ENCODE data around the gene TBX10. TPM values are rescaled to one million over a fixed set of nuclear protein-coding genes. Genes with fewer than 3 reads are reported as not detected.
A peak's percentile ranks its signal among the peaks of the same experiment; 100 is the strongest.
"Not testable (repeated sequence)": the region's sequence is repeated elsewhere in the genome, so short reads cannot be mapped to it uniquely, and the experiment has no call there.

TBX10 gene
- not detected in 2 replicates for total RNA-seq

DNA sequence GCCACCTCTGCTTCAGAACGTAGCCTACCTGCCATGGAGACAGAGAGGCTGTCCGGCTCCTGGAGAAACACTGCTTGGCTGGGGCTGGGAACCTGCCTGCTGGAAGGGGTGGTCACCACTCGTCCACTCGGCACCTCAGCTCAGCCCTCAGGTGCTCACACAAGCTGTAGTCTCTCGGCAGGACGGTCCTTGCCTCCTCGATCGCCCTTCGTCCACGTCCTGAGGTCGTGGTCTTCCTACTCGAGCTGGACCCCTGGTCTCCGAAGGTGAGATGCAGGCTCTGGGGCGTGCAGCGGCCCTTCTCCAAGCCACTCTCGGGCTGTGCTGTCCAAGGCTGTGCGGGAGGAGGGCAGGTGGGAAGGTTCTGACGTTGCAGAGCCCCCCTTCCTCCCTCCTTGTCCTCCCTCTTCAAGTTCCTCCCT lies at the start of gene TBX10:
TBX10 (minus strand) TSS at position 326 of the 422 bp plus-strand sequence; CDS start at position 35, 291 bp downstream.
- DNase-seq (ENCODE audit: low read depth in 2 of 2), result no peak

DNA sequence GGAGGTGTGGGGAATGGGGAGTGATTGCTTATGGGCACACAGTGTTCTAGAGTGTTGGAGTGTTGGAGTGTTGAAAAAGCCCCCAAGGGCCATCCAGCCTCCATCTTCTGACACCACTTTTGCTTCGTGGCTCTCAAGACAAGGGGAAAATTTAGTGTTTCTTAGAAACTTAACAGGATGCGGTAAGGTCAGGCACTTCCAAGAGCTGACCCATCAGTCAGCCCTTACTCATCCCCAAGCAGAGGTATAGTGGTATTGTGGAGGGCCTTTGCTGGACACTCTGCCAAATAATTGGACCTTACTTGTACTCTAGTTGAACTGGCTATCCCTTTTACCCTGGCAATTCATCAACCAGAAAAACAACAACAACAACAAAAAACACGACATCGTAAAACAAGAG lies 49.6 kb upstream of the TBX10 start:
- DNase-seq (ENCODE audit: low read depth in 2 of 2), result no peak

DNA sequence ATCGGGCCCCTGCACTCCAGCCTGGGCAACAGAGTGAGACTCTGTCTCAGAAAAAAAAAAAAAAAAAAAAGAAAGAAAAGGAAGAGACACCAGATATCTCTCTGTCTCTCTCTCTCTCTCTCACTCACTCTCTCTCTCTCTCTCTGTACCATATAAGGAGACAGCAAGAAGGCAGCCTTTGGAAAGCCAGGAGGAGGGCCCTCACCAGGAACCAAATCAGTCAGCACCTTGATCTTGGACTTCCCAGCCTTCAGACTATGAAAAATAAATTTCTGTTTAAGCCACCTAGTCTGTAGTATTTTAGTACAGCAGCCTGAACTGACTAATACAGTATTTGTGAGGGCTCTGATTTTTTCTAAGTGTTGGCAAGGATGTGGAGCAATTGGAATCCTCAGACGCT lies 48.4 kb upstream of the TBX10 start:
- DNase-seq (ENCODE audit: low read depth in 2 of 2), result no peak

DNA sequence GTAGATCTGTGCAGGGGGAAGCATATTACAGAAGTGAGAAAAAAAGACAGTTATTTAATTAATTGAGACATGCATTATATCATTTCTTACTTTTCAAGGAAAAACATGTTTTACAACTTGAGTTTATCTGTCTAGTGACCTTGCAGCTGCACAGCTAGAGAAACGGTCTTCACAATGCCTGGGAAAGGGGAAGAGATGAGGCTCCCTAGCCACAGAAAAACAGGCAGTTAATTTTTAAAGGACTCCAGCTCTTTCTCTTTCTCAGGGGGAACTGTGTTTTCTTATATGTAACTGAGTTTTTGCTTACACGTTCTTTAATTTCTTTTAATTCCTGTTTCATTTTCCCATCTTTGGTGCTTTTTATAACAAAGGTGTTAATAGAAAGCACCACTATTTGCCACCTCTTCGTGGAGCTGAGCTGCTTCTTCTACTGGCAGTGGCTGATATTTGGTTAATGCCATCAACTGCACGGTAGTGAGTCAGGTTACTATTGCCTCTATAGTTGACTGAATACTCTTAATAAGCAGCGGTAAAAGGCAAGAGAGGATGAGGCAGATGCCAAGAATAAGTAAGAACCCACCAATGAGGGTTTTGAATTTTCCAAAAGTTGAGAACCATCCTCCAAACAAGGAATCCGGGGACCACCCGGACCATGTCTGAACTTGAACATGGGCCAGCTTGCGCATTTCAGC lies 46.2 kb upstream of the TBX10 start:
- DNase-seq (ENCODE audit: low read depth in 2 of 2), result not testable (repeated sequence)

DNA sequence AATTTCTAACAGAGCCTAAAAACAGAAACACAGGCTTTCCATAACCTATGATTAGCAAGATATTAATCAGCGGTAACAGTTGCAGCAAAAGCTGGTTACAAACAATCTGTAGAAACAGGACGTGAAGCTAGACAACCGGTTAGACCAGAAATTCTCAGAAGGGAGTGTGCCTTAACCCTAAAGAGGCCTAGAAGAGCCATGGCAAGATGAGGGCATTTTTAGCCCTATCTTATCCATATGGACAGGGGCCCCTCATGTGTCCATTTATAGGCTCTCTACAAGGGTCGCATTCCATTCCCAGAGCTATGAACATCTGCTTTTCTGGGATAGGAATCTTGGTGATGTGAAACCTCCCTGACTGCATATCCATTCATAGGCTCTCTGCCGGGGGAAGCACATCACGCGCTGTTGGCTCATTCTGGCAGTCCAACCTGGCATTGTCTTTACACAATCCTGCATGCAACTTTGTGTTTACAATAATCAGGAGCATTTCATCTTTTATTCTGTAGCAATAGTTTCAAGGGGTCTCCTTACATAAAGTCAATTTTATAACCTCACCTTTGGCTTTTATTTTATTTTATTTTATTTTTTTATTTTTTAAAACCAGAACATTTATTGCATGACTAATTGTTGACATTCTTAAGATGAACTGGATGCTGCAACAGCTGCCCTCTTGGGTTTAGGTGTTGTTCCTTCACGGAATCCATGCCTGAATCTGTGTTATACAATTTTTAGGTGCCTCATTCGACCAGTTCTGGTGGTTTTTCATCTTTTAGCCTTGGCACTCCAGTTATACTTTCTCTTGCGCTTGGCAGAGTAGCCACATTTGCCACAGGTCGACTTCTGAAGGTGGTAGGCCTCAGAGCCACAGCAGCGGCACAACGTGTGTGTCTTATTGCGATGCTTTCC lies 42.8 kb upstream of the TBX10 start:
- DNase-seq (ENCODE audit: low read depth in 2 of 2), result not testable (repeated sequence)

DNA sequence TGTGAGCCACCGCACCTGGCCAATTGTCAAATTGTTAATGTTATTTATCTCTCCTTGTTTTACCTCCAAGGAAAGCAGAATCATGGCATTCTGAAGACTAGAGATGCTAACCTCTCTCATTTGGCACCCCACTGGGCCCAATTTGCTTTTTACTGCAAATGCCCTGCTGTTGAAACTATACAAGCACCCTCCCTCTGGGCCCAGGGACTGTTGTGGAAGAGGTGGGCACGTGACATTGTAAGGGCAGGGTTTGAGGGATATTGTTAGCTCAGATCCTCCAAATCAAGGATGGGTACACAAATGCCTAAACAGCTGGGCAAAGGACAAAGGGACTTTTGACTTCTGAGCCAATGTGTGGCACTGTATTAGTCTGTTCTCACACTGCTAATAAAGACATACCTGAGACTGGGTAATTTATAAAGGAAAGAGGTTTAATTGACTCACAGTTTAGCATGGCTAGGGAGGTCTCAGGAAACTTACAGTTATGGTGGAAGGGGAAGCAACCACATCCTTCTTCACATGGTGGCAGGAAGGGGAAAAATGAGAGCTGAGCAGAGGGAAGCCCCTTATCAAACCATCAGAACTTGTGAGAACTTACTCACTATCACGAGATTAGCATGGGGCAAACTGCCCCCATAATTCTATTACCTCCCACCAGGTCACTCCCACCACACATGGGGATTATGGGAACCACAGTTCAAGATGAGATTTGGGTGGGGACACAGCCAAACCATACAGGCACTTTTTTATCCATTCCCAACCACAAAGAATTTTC lies 41.3 kb upstream of the TBX10 start:
- DNase-seq (ENCODE audit: low read depth in 2 of 2), result no peak

DNA sequence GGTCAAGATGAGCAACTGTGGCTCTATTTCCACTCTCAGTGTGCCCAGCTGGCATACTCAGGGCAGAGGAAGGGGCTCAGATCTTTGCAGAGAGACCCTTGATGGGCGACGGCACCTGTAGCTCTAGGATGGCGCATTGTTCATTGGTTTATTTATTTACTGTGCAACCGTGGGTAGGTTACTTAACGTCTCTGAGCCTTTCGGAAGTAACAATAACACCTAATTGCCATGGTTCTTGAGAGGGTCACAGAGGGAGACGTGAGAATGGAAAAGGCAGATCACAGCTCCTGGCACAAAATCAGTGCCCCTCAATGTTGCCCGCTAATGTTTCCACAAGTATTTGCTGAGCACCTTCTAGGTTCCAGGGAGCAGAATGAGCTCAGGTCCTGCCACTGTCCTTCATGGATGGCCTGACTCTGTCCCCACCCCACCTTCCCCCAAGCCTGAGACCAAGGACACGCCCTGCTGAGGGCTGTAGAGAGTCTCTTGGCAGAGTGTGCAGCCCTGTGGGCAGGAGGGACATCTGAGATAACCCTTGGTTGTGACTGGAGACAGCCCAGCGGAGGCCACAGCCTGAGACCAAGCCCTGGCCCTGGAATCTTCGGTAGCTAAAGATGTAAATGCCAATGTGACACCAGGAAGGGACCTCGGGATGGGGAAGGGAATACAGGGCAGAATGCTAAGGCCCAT lies 35.6 kb upstream of the TBX10 start:
- no peak for DNase-seq (ENCODE audit: low read depth in 2 of 2)

DNA sequence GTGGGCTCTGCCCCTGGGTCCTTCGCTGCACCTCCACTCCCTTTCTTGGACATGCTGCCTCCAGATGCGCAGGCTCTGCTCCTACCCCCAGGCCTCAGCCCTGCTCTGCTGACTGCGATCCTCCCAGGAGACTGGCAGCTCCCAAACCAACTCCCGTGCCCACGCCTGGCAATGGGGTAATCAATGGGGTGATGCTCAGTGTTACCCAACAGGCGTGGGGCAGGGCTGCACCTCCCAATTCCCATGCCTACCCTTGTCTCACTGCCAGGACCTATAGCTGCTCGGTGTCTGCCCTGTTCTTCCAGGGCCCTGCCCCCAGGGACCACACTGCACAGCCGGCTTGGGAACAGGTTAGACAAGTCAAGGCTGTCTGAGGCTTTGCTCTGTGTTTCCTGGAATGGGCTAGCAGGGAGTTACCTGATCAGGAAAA lies 34.9 kb upstream of the TBX10 start, which contains the start of gene ALDH3B2:
ALDH3B2 (minus strand) TSS at position 182 of the 430 bp plus-strand sequence. CDS start 7,688 bp downstream, outside the sequence.
- no peak for DNase-seq (ENCODE audit: low read depth in 2 of 2)

DNA sequence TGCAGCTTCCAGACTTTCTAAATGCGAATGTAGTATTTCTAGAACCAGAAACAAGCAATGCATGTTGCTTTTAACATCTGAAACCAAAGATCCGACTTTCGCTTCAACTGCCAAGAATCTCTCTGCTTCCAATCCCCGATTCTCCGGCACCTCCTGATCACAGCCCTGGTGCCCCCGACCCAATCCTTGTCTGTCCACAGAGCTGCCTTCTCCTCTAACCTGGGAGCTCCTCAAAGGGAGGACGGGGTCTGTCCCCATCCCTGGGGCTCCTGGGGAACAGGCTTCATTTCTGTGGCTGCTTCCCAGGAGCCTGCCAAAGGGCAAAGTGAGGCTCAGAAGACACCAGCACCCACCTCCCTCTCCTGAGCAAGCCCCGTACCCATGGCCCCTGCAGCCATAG lies 34.3 kb upstream of the TBX10 start:
- no peak for DNase-seq (ENCODE audit: low read depth in 2 of 2)

DNA sequence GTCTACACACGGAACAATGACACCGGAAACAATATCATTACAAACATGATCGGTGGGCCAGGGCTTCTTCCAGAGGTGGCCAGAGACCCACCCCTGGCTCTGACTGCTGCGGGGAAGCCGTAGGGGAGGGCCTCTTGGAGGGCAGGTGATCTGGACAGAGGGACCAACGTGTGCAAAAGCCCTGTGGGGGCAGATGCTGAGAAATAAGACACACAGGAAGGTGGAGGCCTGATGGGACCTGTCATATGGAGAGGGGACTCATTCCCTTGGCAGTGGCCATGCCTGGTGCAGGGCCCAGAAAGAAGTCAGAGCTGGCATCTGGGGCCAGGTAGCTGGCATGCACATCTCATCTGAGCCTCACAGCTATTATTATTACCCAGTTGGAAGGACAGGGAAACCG lies 33.8 kb upstream of the TBX10 start:
- no peak for DNase-seq (ENCODE audit: low read depth in 2 of 2)

DNA sequence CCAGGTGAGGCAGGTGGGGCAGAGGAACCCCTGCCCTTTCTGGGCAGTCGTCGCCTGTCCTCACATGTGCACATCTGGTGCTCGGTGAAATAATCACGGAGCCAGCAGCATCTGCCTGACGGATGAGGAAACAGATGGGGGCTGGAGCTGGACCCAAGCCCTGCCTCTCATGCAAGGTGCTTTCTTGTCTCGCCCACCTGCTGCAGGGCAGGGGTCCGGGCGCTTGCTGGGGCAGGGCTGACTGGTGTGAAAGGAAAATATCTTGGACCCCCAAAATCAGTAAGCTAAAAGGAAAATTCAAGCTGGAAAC lies 31.6 kb upstream of the TBX10 start:
- no peak for DNase-seq (ENCODE audit: low read depth in 2 of 2)

DNA sequence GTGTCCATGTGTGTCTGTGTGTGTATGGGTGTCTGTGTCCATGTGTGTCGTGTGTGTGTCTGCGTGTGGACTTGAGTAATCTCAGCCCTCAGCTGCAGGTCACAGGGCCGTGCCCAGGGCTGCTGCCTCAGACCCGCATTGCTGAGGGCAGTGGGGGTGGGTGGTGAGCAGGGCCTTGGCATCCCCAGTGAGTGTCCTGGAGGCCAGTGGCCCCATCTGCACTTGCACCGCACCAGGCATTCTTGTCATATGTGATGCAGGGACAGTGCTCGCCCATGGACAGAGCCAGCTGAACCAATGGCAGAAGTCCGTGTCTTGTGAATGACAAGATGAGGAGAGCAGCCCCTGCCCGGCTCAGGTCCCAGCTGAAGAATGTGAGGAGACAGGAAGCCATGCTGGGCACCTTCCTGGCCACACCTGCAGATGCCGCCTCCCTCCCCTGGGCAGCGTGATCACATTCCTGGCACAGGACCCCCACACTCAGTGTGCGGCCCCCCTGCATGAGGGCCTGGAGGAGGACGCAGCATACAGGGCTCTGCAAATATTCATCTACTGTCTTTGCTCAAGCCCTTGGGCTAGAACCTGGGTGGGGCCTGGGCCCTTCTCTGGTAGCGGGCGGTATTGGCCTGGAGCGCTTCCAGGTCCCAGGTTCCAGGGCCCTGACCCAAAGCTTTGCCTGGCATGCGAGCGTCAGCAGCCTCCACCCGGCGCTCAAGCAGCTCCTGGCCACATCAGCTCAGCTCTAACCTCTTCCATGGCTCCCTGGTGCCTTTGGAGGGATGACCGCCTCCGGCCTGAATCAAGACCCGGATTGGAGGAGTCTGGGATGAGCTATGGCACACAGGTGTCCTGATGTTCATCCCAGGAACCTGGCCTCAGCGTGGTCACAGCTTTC lies 31.0 kb upstream of the TBX10 start:
- no peak for DNase-seq (ENCODE audit: low read depth in 2 of 2)

DNA sequence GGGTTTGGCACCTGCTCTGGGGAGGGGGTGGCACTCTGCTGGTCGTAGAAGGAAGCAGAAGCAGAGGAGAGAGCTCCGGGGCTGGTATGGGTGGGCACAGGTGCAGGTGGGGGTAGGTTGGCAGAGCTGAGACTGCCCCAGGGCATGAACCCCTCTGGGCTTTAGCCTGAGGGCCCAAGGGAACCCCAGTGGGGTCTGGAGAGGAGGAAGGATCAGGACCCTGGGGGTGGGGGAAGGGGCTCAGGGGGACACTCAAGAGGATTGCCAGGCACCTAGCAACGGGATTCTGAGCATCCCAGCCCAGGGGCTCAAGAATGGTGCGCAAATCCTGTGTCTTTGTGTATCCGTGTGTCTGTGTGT lies 28.6 kb upstream of the TBX10 start:
- DNase-seq (ENCODE audit: low read depth in 2 of 2), result no peak

DNA sequence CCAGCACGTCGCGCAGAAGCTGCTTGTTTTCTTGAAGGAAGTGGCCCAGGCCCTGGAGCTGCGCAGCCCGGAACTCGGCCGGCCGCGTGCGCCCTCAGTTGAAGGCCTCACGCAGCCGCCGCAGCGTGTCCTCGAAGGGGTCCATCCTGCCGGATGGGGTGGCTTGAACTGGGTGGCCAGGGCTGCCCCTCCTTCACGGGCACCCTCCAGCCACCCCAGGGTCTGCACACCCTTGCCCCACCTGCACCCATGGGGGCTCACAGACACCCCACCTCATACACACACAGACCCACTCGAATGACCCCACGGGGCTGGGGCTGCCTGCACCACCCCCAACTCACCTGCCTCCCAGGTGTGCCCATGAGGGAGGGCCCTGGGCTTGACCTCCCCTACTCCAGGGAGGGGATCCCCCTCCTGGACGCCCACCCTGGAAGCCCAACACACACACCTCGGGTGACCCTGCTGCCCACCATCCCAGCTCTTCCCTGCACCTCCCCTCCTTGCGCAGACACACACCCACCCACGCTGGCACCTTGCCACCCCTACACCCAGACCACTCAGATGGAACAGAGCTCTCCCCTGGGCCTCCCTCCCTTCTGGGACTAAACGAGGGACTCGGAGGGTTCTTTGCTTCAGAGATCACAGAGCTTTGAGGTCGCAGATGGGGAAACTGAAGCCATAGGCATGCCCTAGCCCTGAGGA lies 28.1 kb upstream of the TBX10 start:
- DNase-seq (ENCODE audit: low read depth in 2 of 2), result no peak

DNA sequence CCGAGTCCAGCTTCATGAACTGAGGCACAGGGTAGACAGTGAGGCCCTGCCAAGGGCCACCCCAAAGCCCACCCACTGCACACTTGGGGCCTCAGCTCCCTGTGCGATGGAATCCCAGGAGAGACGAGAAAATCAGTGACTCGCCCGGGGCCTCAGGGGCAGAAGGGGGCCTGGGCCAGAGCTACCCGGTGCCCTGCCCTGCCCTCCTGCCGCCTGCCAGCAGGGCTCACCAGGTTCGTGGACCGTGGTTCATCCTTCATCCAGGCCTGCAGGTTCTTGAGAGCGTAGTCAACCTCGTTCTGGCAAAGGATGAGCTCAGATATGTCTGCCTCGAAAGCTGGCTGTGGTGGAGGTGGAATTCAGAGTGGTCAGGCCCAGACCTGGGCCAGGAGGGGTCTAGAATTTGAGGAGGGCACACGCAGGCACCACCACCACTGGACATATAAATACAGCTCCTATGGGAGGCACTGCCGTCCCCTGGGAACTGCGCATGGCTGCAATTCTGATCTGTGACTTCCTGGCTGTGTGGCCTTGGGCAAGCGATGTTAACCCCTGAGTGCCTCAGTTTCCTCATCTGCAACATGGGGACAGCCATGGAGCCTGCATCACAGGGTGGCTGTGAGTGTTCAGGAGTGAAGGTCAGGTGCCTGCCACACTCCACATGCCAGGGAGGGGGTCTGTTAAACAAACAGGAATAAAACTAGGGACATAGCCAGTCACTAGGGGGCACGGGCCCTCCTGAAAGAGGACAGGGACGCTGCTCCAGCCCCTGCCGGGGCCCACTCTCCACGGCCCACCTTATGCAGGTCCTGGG lies 27.3 kb upstream of the TBX10 start:
- DNase-seq (ENCODE audit: low read depth in 2 of 2), result no peak

DNA sequence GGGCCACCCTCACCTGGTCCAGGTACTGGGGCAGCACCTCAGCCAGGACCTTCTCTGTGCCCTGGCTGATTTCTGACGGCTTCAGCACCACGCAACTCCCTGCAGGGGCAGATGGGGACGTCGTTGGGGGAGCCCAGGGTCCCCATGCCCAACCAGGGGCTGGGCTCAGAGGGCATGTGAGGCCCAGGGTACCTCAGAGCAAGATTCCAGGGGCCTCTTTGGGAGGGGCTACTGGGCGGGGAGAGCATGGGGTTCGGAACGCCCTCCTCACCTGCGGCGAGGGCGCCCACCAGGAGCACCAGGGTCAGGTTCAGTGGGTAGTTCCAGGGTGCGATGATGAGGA lies 26.7 kb upstream of the TBX10 start:
- DNase-seq (ENCODE audit: low read depth in 2 of 2), result no peak

DNA sequence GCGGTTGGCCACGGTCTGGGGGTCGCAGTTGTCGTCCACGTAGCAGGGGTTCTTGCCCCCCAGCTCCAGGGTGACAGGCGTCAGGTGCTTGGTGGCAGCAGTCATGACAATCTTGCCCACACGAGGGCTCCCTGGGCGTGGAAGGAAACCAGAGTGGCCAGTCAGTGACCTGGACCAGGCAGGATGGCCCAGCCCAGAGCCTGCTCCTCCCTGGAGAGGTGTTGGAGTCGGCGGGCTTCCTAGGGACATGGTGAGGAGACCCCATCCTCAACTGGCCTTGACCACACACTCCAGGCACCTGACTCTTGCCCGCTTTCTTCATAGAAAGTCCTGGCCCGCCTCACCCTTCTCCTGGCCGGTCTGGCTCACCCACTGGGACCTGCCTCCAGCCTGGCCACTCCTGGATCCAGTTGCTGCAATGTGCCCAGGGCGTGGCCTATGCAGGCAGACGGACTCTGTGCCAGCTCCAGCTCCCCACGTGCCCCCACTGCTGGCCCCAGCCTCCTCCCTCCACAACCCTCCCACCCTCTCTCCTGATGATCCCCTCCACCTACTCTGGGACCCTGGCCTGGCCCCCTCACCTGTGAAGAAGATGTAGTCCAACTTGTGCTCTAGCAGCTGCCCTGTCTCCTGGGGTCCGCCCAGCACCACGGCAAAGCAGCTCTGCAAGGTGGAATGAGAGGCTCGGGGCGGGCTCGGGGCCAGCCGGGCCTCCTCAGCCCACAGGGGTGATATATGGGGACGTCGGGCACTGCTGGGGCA lies 26.2 kb upstream of the TBX10 start:
- peak in 1 of 2 donors; percentile 36 for DNase-seq (ENCODE audit: low read depth in 2 of 2)

Data from lung microvascular endothelial cell (primary cell).